B cell (primary cell): ENCODE results near the gene FAM174C. TPM values are rescaled to one million over a fixed set of nuclear protein-coding genes. Genes with fewer than 3 reads are reported as not detected.
A peak's percentile ranks its signal among the peaks of the same experiment; 100 is the strongest.

Source experiments
- ATAC-seq: fragments of 200-7000 bp; cut with Tn5 transposase; one replicate; pipeline ENCODE4 v1.10.0; 2021; ENCODE audit warnings: low read depth, mild to moderate bottlenecking, moderate number of reproducible peaks, moderate library complexity
- CTCF ChIA-PET: fragments of 350-600 bp; sonication (Branson Sonifier 250); formaldehyde crosslinking; loops from one replicate; lab custom pipeline; 2021; ENCODE audit warnings: antibody characterized with exemption, inconsistent platforms; lab: Charles Lee
- POLR2A ChIA-PET: fragments of 350-600 bp; sonication (Branson Sonifier 250); formaldehyde crosslinking; loops from one replicate; lab custom pipeline; 2021; ENCODE audit warnings: antibody characterized with exemption; lab: Charles Lee
- DNase-seq: peaks from one replicate; pipeline ENCODE4 v3.0.0; 2013
- H2AFZ ChIP-seq: 2 replicates; pipeline ENCODE4 v1.6.1; 2012; ENCODE audit warnings: mild to moderate bottlenecking, low read depth, low read length; ENCODE audit not compliant: insufficient read depth, poor library complexity, severe bottlenecking
- H3K27ac ChIP-seq, 2 donors: 1 replicate in 1 of 2; 2 replicates in 1 of 2; pipeline ENCODE4 v1.5.1; 2012 to 2013; ENCODE audit warnings: low read length in 2 of 2, mild to moderate bottlenecking in 2 of 2, moderate library complexity in 1 of 2
- H3K27me3 ChIP-seq, 4 experiments: fragments of 200-600 bp in 1 of 4; sonication (generic) in 1 of 4; replicated peaks in 1 of 4; 1 replicate in 2 of 4; 2 replicates in 2 of 4; pipeline versions ENCODE4 v1.6.1 to v1.7.0; 2013 to 2016; ENCODE audit warnings: low read length in 3 of 4, mild to moderate bottlenecking in 2 of 4, mixed read lengths in 1 of 4, moderate library complexity in 1 of 4; ENCODE audit not compliant: insufficient read depth in 4 of 4, control insufficient read depth in 3 of 4; ENCODE audit errors: control extremely low read depth in 1 of 4
- H3K36me3 ChIP-seq, 2 experiments: replicated peaks in 1 of 2; 1 replicate in 1 of 2; 2 replicates in 1 of 2; pipeline versions ENCODE4 v1.6.1 to v1.7.1; 2013; ENCODE audit warnings: low read length in 1 of 2; ENCODE audit not compliant: insufficient read depth in 2 of 2, control insufficient read depth in 1 of 2; ENCODE audit errors: control extremely low read depth in 1 of 2, extremely low read depth in 1 of 2
- H3K4me1 ChIP-seq, 2 donors: fragments of 200-600 bp in 1 of 2; sonication (generic) in 1 of 2; 1 replicate in 1 of 2; 2 replicates in 1 of 2; pipeline versions ENCODE4 v1.5.1 to v1.6.1; 2013 to 2017; ENCODE audit warnings: low read length in 2 of 2; ENCODE audit not compliant: control insufficient read depth in 2 of 2, insufficient read depth in 2 of 2
- H3K4me2 ChIP-seq: replicated peaks from 2 replicates; pipeline ENCODE3; 2012; ENCODE audit warnings: mild to moderate bottlenecking, low read depth, low read length; ENCODE audit not compliant: poor library complexity, severe bottlenecking
- H3K4me3 ChIP-seq, 5 experiments: fragments of 200-600 bp in 1 of 5; sonication (generic) in 1 of 5; 1 replicate in 3 of 5; 2 replicates in 2 of 5; pipeline versions ENCODE4 v1.5.1 to v1.7.0; 2011 to 2016; ENCODE audit warnings: low read length in 4 of 5, mild to moderate bottlenecking in 4 of 5, low read depth in 2 of 5, control low read depth in 1 of 5, moderate library complexity in 1 of 5; ENCODE audit not compliant: insufficient read depth in 1 of 5; ENCODE audit errors: control extremely low read depth in 1 of 5, extremely low read depth in 1 of 5
- H3K79me2 ChIP-seq: fragments of 200-600 bp; sonication (generic); one replicate; pipeline ENCODE4 v1.6.0; 2016; ENCODE audit warnings: low read length; ENCODE audit not compliant: control insufficient read depth, insufficient read depth
- H3K9ac ChIP-seq: fragments of 200-600 bp; sonication (generic); 2 replicates; pipeline ENCODE4 v1.6.1; 2017; ENCODE audit warnings: mild to moderate bottlenecking, low read length, moderate library complexity
- H3K9me3 ChIP-seq, 3 donors: one replicate each; pipeline versions ENCODE4 v1.6.1 to v1.7.1; 2013; ENCODE audit warnings: low read length in 2 of 3; ENCODE audit not compliant: control insufficient read depth in 2 of 3, insufficient read depth in 1 of 3; ENCODE audit errors: control extremely low read depth in 1 of 3
- H4K20me1 ChIP-seq: 2 replicates; pipeline ENCODE4 v1.6.0; 2012; ENCODE audit warnings: mild to moderate bottlenecking, low read length; ENCODE audit not compliant: insufficient read depth, control insufficient read depth, poor library complexity, severe bottlenecking
- H3K27ac Mint-ChIP-seq: one replicate; pipeline ENCODE4 v1.8.0; 2021; ENCODE audit warnings: mixed read lengths
- H3K27me3 Mint-ChIP-seq: one replicate; pipeline ENCODE4 v1.8.0; 2021; ENCODE audit warnings: mixed read lengths
- H3K4me1 Mint-ChIP-seq: one replicate; pipeline ENCODE4 v1.8.0; 2021; ENCODE audit warnings: mixed read lengths
- H3K4me3 Mint-ChIP-seq: one replicate; pipeline ENCODE4 v1.8.0; 2021; ENCODE audit warnings: mixed read lengths
- H3K9me3 Mint-ChIP-seq: one replicate; pipeline ENCODE4 v1.8.0; 2022; ENCODE audit warnings: mixed read lengths; ENCODE audit not compliant: insufficient read depth
- CTCF ChIP-seq: fragments of 200-600 bp; IDR thresholded peaks from one replicate; pipeline ENCODE4 v1.8.0; 2022; ENCODE audit warnings: antibody characterized with exemption, mild to moderate bottlenecking
- EZH2 ChIP-seq: IDR thresholded peaks from 2 replicates; pipeline ENCODE4 v1.6.1; 2012; ENCODE audit warnings: borderline replicate concordance, low read depth, mild to moderate bottlenecking, moderate library complexity, low read length; ENCODE audit not compliant: insufficient read depth, poor library complexity, severe bottlenecking
- WGBS: methylation state at CpG from one replicate; pipeline ENCODE4 v1.1.5; 2013; ENCODE audit warnings: missing lambda C conversion rate; ENCODE audit not compliant: insufficient coverage; 5-methylcytosine and 5-hydroxymethylcytosine counted together
- intact Hi-C: fragments of 100-400 bp; cut with micrococcal nuclease; formaldehyde crosslinking; loops from one replicate; pipeline ENCODE4 v1.10.0; 2022
- polyA plus RNA-seq: library from polyadenylated mRNA; depleted of rRNA; stranded (reverse); fragments of >200 nt; gene quantifications from 2 replicates; pipeline ENCODE4 v1.2.3, GENCODE V29; 2012
- total RNA-seq, 2 donors: library from RNA; stranded (reverse); fragments of 120-200 nt in 1 of 2; gene quantifications; 1 replicate in 1 of 2; 2 replicates in 1 of 2; pipeline versions ENCODE4 v1.2.3 to v1.2.4, GENCODE V29; 2013 to 2022

The FAM174C gene
- total and polyA plus RNA-seq, 2 donors (not counting 1 experiment from before 2014, with no cell fraction given): 41.1 to 70.6 TPM

GRCh38 chr19:1248786-1249297 lies 26.5 kb upstream of the FAM174C start:
- peak overlapping the region; percentile 84 to 94 for H3K27ac ChIP-seq
- H3K9me3 Mint-ChIP-seq: no peaks in the 10 kb centered on the region
- under 1% methylated on average over 71 of the region's 74 CpGs for whole genome bisulfite sequencing
- TF ChIP-seq CTCF: peak; percentile 76
- no peak for TF ChIP-seq EZH2
- H3K27ac Mint-ChIP-seq: peak overlapping the region; percentile 91
- peaks cover 39% of the 10 kb centered on the region for H3K79me2 ChIP-seq
- no peaks in the 10 kb centered on the region for H3K27me3 ChIP-seq
- peak overlapping the region; percentile 88 for H3K9ac ChIP-seq
- peaks cover 42% of the 10 kb centered on the region for H4K20me1 ChIP-seq
- H2AFZ ChIP-seq: peak overlapping the region; percentile 46
- ChIA-PET CTCF (interaction anchor here (0.7 to 2.3 kb wide), 2 partner anchors 9 to 18 kb away, joined by 3 to 31 read pairs; no protein-coding TSS in a partner anchor), POLR2A (interaction anchor here (0.6 to 2.5 kb wide), 4 partner anchors 10 to 20 kb away, joined by 3 to 33 read pairs (median 6); partner anchors contain the start of gene CIRBP)
- DNase-seq (peak; percentile 92), ATAC-seq (peak; percentile 21)
- H3K4me3 ChIP-seq: peak overlapping the region in 4 of 5 experiments; percentile 62 to 95 (median 67)
- H3K27me3 Mint-ChIP-seq: no peaks in the 10 kb centered on the region
- intact Hi-C loops: loop anchor here (1.0 to 10.0 kb wide), 5 partner anchors 12 to 1936 kb away; partner anchors contain the start of genes CNN2, NCLN, RNU6-2 and TMEM259
- H3K36me3 ChIP-seq: peaks cover 0 to 17% of the 10 kb centered on the region in 2 experiments
- peak overlapping the region; percentile 99 for H3K4me2 ChIP-seq
- H3K4me1 Mint-ChIP-seq: peaks cover 26% of the 10 kb centered on the region
- peak overlapping the region; percentile 86 for H3K4me3 Mint-ChIP-seq
- H3K4me1 ChIP-seq: peaks cover 31 to 56% of the 10 kb centered on the region in 2 donors
- no peaks in the 10 kb centered on the region for H3K9me3 ChIP-seq
